ENCODE measurements around the gene INSM1. TPM values are rescaled to one million over a fixed set of nuclear protein-coding genes. Genes with fewer than 3 reads are reported as not detected.

INSM1 gene
- total RNA-seq, 4 donors from 2014 or later: not detected

GRCh38 chr20:20415321-20415720 lies 47.4 kb downstream of the INSM1 start:
- H3K4me1 ChIP-seq: no peaks in the 10 kb centered on the region
- no peaks in the 10 kb centered on the region for H3K9me3 ChIP-seq
- no peaks in the 10 kb centered on the region for H3K27me3 ChIP-seq
- no peak overlapping the region for H3K27ac ChIP-seq
- ATAC-seq (no peak), DNase-seq (no peak)
- TF ChIP-seq POLR2A (IDR thresholded peaks at IDR 0.05) (no peak), CTCF (IDR thresholded peaks at IDR 0.05 in 4 of 5, conservative IDR thresholded peaks at IDR 0.05 in 1 of 5) (no peak)
- no peak overlapping the region for H3K4me3 ChIP-seq
- no peaks in the 10 kb centered on the region for H3K36me3 ChIP-seq
- in situ Hi-C loops (cut with MboI; ENCODE audit: low sequenced_read_pairs in 4 of 4): no loop called here
- intact Hi-C loops (cut with DNase I; ENCODE audit: low total_unique reads): no loop called here

- Histone ChIP-seq H3K36me3 (peaks cover 0 to 6% of the 10 kb centered on the region in 2 donors), H3K9me3 (no peaks in the 10 kb centered on the region), H3K4me1 (no peaks in the 10 kb centered on the region), H3K27ac (no peak overlapping the region), H3K27me3 (no peaks in the 10 kb centered on the region), H3K4me3 (no peak overlapping the region)
- no peak for ATAC-seq
- no peak for DNase-seq
- TF ChIP-seq CTCF (IDR thresholded peaks at IDR 0.05 in 4 of 5, conservative IDR thresholded peaks at IDR 0.05 in 1 of 5) (no peak), POLR2A (IDR thresholded peaks at IDR 0.05) (no peak)
- in situ Hi-C loops (cut with MboI; ENCODE audit: low sequenced_read_pairs in 4 of 4) (no loop called here), intact Hi-C loops (cut with DNase I; ENCODE audit: low total_unique reads) (no loop called here)
Observed at GRCh38 chr20:20417876-20418676, 50.2 kb downstream of the INSM1 start.

Data from gastrocnemius medialis (tissue), 4 donors.